ENCODE data around the gene STRN3.

STRN3 gene

DNA sequence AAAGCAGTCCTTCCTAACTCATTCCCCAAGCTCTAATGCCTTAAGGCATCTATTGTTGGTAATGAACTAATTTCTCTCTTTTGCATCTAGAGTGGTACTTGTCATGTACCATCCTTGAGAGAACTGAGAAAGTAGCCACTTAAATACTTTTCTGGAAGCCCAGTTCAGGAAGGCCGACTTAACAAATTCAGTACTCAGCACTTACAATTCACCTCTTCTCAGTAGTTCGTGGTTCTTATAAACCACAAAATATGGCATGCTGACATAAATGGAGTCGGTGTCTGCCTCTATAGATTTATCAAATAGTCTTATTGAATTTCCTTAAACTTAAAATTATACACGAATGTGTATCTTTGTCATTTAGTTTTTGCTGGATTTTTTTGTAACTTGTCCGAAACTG lies 161.2 kb downstream of the STRN3 start:
- DNase-seq, result no peak

DNA sequence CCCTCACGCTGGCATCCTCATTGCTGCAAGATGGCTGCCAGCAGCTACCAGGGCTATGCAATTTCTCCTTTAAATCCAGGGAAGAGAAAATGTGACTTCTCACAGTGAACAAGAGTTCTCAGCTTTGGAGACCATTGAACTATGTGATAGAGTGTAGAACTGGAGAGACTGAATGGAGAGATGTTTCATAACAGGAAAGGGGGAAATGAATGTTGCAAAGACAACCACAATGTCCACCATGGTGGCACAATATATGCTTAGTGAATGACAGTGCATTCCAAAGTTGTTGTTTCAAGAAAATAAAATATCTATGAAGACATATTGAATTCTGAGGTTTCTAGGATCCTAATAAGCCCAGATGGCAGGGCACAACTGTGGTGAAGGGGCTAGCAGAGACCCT lies 165.0 kb downstream of the STRN3 start:
- no peak for DNase-seq

DNA sequence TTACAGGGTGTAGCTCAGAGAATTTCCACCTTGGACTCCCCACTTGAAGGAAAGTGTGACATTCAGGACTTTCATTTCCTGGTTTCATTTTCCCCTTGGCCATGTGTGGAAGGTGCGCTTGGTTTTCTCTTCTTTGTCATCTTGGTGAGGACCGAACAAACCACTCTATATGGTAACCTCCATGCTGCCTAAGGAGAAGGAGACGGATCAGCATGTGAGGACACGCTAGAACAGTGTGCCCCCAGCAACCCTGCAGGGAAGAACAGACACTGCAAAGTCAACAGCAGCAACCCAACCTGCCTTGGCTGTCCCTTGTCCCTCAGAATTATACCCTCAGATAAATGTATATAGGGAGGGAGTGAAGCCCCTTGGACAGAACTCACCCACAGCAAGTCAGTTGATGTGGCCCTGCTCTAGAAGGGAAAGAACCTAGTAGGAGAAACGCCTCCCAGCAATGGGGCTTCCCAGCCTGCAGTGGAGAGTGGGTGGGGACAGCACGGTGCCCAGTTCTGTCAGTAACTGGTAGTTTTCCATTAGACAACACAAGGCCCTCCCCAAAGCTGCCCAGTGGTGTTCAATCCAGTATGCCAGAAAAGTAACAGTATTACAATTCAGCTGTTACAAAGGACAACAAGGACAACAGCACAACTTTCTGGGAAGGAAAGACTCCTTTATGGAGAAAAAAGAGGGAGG lies 170.7 kb downstream of the STRN3 start:
- no peak for DNase-seq

DNA sequence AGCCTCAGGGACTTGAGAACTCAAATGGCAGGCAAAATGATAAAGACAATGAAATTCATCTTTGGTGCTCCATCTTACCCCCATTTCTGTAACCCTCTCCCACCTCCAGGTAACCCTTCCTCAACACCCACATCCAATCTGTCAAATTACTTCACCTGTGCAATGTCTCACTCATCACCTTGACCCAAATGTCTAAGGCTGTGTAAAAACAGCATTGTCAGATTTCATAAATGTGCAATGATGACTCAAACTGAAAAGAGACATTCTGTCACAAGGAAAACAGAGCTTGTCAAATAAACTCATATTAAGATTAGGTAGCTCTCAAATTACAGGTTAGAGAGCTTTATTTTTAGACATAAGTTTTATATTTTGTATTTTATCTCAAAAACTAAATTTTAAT lies 171.7 kb downstream of the STRN3 start:
- no peak for DNase-seq

DNA sequence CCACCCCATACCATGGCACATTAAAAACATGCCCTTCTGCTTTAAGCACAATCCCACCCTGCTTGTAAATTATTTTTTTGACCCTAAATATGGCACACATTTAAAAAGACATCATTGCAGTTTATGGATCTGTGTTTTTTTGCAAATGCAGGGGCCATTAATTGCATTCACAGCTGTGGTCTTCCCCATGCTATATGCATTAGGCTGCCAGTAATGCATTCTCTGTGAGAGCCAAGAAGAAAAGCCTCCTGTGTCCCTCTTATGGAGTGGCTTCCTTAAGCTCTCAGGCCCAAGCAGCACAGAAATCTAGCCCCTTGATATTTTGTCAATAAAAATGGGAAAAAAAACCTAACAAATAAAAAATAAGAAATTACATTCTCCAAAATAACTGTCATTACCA lies 172.2 kb downstream of the STRN3 start:
- no peak for DNase-seq

DNA sequence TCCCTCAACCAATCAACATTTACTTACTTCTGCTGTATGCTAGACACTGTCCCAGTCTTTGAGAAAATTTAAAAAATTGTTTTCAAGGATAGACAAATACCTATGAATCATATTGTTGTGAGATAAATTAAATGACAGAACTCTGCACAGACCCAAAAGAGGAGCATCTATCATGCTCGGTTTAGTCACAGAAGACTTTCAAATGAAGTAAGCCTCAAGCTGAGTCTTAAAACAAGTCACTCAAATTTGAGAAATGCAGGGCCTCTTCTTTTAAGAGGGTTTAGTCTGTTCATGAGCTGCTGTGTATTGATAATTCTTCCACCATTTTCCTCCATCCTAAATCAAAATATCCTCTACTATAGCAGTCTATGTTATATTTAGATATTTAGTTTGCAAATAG lies 176.2 kb downstream of the STRN3 start:
- no peak for DNase-seq

DNA sequence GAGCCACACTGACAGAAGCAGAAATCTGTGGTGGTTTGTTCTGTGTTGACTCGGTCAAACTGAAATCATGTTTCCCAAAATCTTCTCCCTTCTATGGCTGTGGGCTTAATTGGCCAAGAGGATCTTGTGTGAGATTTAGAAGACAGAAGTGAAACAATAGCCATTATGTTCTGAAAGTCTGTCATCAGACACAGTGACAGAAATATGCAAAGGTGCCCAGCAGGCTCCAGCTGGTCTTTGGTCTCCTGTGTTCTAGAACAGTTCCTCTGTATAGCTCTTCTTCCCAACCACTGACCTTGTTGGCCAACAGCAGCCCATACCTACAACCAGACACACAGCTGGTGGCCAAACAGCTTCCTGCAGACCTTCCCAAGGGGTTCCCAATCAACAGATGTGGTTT lies 176.8 kb downstream of the STRN3 start:
- DNase-seq, result no peak

DNA sequence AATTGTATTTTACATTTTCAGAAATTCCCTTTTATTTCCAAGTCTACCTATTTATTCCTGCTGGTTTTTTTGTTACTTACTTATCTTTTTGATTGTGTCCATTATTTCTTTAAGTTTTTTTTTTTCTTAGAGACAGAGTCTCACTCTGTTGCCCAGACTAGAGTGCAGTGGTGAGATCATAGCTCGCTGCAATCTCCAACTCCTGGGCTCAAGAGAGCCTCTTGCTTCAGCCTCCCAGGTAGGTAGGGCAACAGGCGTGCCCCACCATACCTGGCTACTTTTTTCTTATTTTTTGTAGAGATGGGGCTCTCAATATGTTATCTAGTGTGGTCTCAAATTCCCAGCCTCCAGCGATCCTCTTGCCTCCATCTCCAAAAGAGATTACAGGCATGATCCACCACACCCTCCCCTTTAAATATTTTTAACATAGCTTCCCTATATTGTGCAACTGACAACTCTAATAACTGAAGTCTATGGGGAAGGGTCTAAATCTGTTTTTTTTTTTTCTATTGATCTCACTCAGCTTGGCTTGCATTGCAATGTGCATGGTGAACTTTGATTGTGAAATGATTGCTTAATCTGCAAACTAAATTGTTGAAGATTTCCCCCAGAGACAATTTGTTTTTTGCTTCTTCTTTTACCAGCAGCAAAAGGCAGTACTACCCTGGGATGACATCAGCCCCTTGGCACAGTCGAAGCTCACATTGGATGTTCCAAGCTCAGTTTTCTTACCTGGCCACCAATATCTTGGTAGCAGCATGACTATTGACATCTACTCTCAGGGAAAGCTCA lies 177.5 kb downstream of the STRN3 start:
- no peak for DNase-seq
